K562 (cell line): ENCODE measurements around the gene SRRD. TPM values are rescaled to one million over a fixed set of nuclear protein-coding genes. Genes with fewer than 3 reads are reported as not detected.

Experiments used
- ATAC-seq: fragments of 200-7000 bp; cut with Tn5 transposase; 3 replicates; pipeline ENCODE4 v1.9.1; 2020; ENCODE audit warnings: moderate library complexity
- BruUV-seq: library from RNA; stranded (reverse); fragments of 400-500 nt; replicated peaks from 2 replicates; lab custom pipeline; 2021; lab: Mats Ljungman, UMichigan
- CTCF ChIA-PET: fragments of 300-600 bp; formaldehyde crosslinking; extraction: SDS; loops from one replicate; lab custom pipeline; 2021; ENCODE audit warnings: low intra/inter-chr PET ratio; lab: Yijun Ruan, JAX
- POLR2A ChIA-PET: fragments of 300-600, 350-650 bp; sonication (Branson Sonifier 250); formaldehyde crosslinking; extraction: SDS; loops from one replicate; lab custom pipeline; 2021; ENCODE audit warnings: antibody characterized with exemption, inconsistent platforms; lab: Yijun Ruan, JAX
- DNase-seq, 4 experiments: peaks; one replicate each; pipeline versions ENCODE4 v3.0.0 to v3.0.0-alpha.2; 2011 to 2018; ENCODE audit warnings: low spot score in 3 of 4, mixed read lengths in 3 of 4; ENCODE audit errors: extremely low read depth in 1 of 4
- FAIRE-seq: peaks from 2 replicates; lab custom pipeline; 2011; peaks lifted over from hg19 to GRCh38; lab: Jason Lieb, UNC
- H2AFZ ChIP-seq: 2 replicates; pipeline ENCODE4 v1.6.0; 2011; ENCODE audit warnings: low read depth, low read length, control low read depth, inconsistent platforms
- H3K27ac ChIP-seq: fragments of 200-600 bp; 3 replicates; pipeline ENCODE4 v1.8.0; 2011; ENCODE audit warnings: low read depth, mild to moderate bottlenecking, control low read depth, inconsistent platforms, low read length, moderate library complexity, mixed read lengths; ENCODE audit errors: extremely low read depth
- H3K27me3 ChIP-seq, 2 experiments: fragments of 300-600 bp in 1 of 2; 2 replicates in 1 of 2; 3 replicates in 1 of 2; pipeline versions ENCODE4 v1.6.0 to v1.8.0; 2011; ENCODE audit warnings: inconsistent platforms in 2 of 2, low read length in 2 of 2, mild to moderate bottlenecking in 1 of 2, mixed read lengths in 1 of 2, moderate library complexity in 1 of 2; ENCODE audit not compliant: control insufficient read depth in 2 of 2, insufficient read depth in 2 of 2
- H3K36me3 ChIP-seq: fragments of 300-600 bp; 3 replicates; pipeline ENCODE4 v1.8.0; 2011; ENCODE audit warnings: mild to moderate bottlenecking, low read length, inconsistent platforms; ENCODE audit not compliant: control insufficient read depth, insufficient read depth
- H3K4me1 ChIP-seq, 2 experiments: fragments of 200-600 bp in 1 of 2; replicated peaks in 1 of 2; 2 replicates in 1 of 2; 3 replicates in 1 of 2; pipeline versions ENCODE4 v1.5.1 to v1.8.0; 2011; ENCODE audit warnings: inconsistent platforms in 2 of 2, low read length in 2 of 2, mild to moderate bottlenecking in 1 of 2, mixed read lengths in 1 of 2, moderate library complexity in 1 of 2; ENCODE audit not compliant: control insufficient read depth in 2 of 2, insufficient read depth in 2 of 2
- H3K4me2 ChIP-seq: 2 replicates; pipeline ENCODE4 v1.6.1; 2011; ENCODE audit warnings: low read length, control low read depth, inconsistent platforms, mixed read lengths; ENCODE audit not compliant: insufficient read depth
- H3K4me3 ChIP-seq: fragments of 200-600 bp; sonication (generic), shearing (Covaris generic); 2 replicates; pipeline ENCODE4 v1.5.1; 2016; ENCODE audit warnings: control low read depth, inconsistent platforms
- H3K79me2 ChIP-seq: fragments of 200-600 bp; 3 replicates; pipeline ENCODE4 v1.8.0; 2011; ENCODE audit warnings: low read length, inconsistent platforms; ENCODE audit not compliant: control insufficient read depth, insufficient read depth
- H3K9ac ChIP-seq, 2 experiments: 2 replicates each; pipeline versions ENCODE4 v1.6.0 to v1.6.1; 2011; ENCODE audit warnings: low read depth in 2 of 2, low read length in 2 of 2, control low read depth in 1 of 2, inconsistent platforms in 1 of 2, mild to moderate bottlenecking in 1 of 2, mixed read lengths in 1 of 2; ENCODE audit not compliant: insufficient read depth in 1 of 2
- H3K9me1 ChIP-seq: one replicate; pipeline ENCODE4 v1.6.0; 2011; ENCODE audit warnings: inconsistent platforms, mild to moderate bottlenecking, low read length, moderate library complexity; ENCODE audit not compliant: control insufficient read depth, insufficient read depth
- H3K9me3 ChIP-seq: replicated peaks from 2 replicates; pipeline ENCODE4 v1.5.1; 2011; ENCODE audit warnings: low read depth, low read length, inconsistent platforms; ENCODE audit not compliant: control insufficient read depth, insufficient read depth
- H4K20me1 ChIP-seq: replicated peaks from 2 replicates; pipeline ENCODE4 v1.6.1; 2011; ENCODE audit warnings: low read length, inconsistent platforms, mixed read lengths; ENCODE audit not compliant: control insufficient read depth, insufficient read depth
- ARHGAP35 ChIP-seq: fragments of 450-650 bp; IDR thresholded peaks from 2 replicates; pipeline ENCODE4 v1.6.1; 2018; ENCODE audit not compliant: partially characterized antibody
- E2F3 ChIP-seq: fragments of 250-450 bp; sonication (Bioruptor Pico); IDR thresholded peaks from 2 replicates; pipeline ENCODE4 v1.4.0; 2020; ENCODE audit warnings: mild to moderate bottlenecking
- ELF4 ChIP-seq: fragments of 450-650 bp; formaldehyde crosslinking; IDR thresholded peaks from 2 replicates; pipeline ENCODE4 v1.4.0; 2022; ENCODE audit warnings: missing genetic modification characterization
- ELK1 ChIP-seq: sonication (generic); formaldehyde crosslinking; IDR thresholded peaks from 2 replicates; pipeline ENCODE4 v1.8.1; 2022; ENCODE audit warnings: missing genetic modification reagents
- HNRNPLL ChIP-seq: fragments of 200-400 bp; formaldehyde crosslinking; IDR thresholded peaks from 2 replicates; pipeline ENCODE4 v1.6.1; 2017; ENCODE audit warnings: low read length, low read depth, mild to moderate bottlenecking; ENCODE audit not compliant: poor library complexity, severe bottlenecking
- ID3 ChIP-seq, 2 experiments: fragments of 250-450 bp in 1 of 2; fragments of 450-650 bp in 1 of 2; sonication (Bioruptor Pico) in 1 of 2; IDR thresholded peaks; 2 replicates each; pipeline versions ENCODE4 v1.6.1 to v1.8.0; 2016 to 2021; ENCODE audit warnings: mild to moderate bottlenecking in 2 of 2, moderate library complexity in 2 of 2, missing compliant biosample characterization in 1 of 2, missing genetic modification characterization in 1 of 2
- MCM3 ChIP-seq: fragments of 450-650 bp; IDR thresholded peaks from 2 replicates; pipeline ENCODE4 v1.6.1; 2016
- MNT ChIP-seq, 2 experiments: fragments of 450-650 bp; conservative IDR thresholded peaks; 2 replicates each; pipeline ENCODE4 v1.6.1; 2017; ENCODE audit warnings: mild to moderate bottlenecking in 2 of 2, moderate library complexity in 2 of 2
- RNF219 ChIP-seq: fragments of 250-450 bp; sonication (Bioruptor Pico); IDR thresholded peaks from 2 replicates; pipeline ENCODE4 v1.5.0; 2022; ENCODE audit warnings: mild to moderate bottlenecking
- SNIP1 ChIP-seq: fragments of 450-650 bp; IDR thresholded peaks from 2 replicates; pipeline ENCODE4 v1.7.1; 2017; ENCODE audit warnings: low read depth, mild to moderate bottlenecking
- TAF15 ChIP-seq: fragments of 200-400 bp; formaldehyde crosslinking; IDR thresholded peaks from 2 replicates; pipeline ENCODE4 v1.6.1; 2017; ENCODE audit warnings: mild to moderate bottlenecking, low read depth, low read length, moderate library complexity
- TBP ChIP-seq: optimal IDR thresholded peaks from 2 replicates; pipeline ENCODE3; 2011; ENCODE audit warnings: low read depth, low read length, improper control_type of control experiment
- TRIM25 ChIP-seq: fragments of 450-650 bp; IDR thresholded peaks from 2 replicates; pipeline ENCODE4 v1.7.0; 2016; ENCODE audit warnings: borderline replicate concordance
- ZNF586 ChIP-seq: fragments of 450-650 bp; formaldehyde crosslinking; conservative IDR thresholded peaks from 2 replicates; pipeline ENCODE4 v1.4.0; 2020; ENCODE audit warnings: mild to moderate bottlenecking, moderate library complexity
- WGBS: fragments of 100-300 bp; shearing (Covaris generic); methylation state at CpG from one replicate; pipeline ENCODE4 v1.1.6; 2016; ENCODE audit warnings: low coverage, mixed read lengths; ENCODE audit not compliant: insufficient coverage; ENCODE audit errors: missing lambda C conversion rate; 5-methylcytosine and 5-hydroxymethylcytosine counted together
- in situ Hi-C: fragments of 300-500 bp; cut with MboI; formaldehyde crosslinking; loops from 4 replicates; pipeline ENCODE4 v1.15.0; 2018; ENCODE audit warnings: inconsistent platforms, mixed read lengths
- intact Hi-C: fragments of 100-400 bp; cut with micrococcal nuclease; formaldehyde crosslinking; loops from 2 replicates; pipeline ENCODE4 v1.14.2; 2022
- polyA plus RNA-seq, 8 experiments: library from polyadenylated mRNA; depleted of rRNA in 4 of 8; stranded (reverse) in 5 of 8; unstranded in 3 of 8; fragments of >200 nt; fragmentation: Nextera tagmentation in 2 of 8; fragmentation: Illumina TruSeq in 1 of 8; extraction: Ambion mirVana in 2 of 8; extraction: Trizol in 1 of 8; gene quantifications; 2 replicates each; pipeline versions ENCODE4 v1.2.1 to v1.2.3, GENCODE V29; 2011 to 2014; ENCODE audit warnings: inconsistent platforms in 1 of 8, missing spikeins in 1 of 8
- total RNA-seq, 7 experiments: library from RNA; depleted of rRNA in 6 of 7; stranded (reverse); fragments of >200 nt in 6 of 7; fragmentation: Illumina TruSeq in 2 of 7; extraction: Trizol in 2 of 7; gene quantifications; 2 replicates each; pipeline versions ENCODE4 v1.2.1 to v1.2.3, GENCODE V29; 2011 to 2021; ENCODE audit warnings: low replicate concordance in 1 of 7

Gene SRRD
- total and polyA plus RNA-seq, 9 of the 15 experiments (the other 6 are each of a cell fraction or from before 2014, with no cell fraction given) = 4.9 to 59.4 (median 34.4) TPM

- 90% methylated on average over 7 of the region's 7 CpGs for WGBS
- Histone ChIP-seq H4K20me1 (no peaks in the 10 kb centered on the region), H2AFZ (no peak overlapping the region), H3K27me3 (no peaks in the 10 kb centered on the region), H3K9me1 (no peaks in the 10 kb centered on the region), H3K27ac (no peak overlapping the region), H3K4me2 (no peak overlapping the region), H3K79me2 (peaks cover 25% of the 10 kb centered on the region), H3K9me3 (no peaks in the 10 kb centered on the region), H3K9ac (no peak overlapping the region), H3K36me3 (peaks cover 92% of the 10 kb centered on the region), H3K4me1 (no peaks in the 10 kb centered on the region; a peak in 1 of 5 replicates), H3K4me3 (no peak overlapping the region)
- BruUV-seq = no TSS peak
- no peak for FAIRE-seq
- ATAC-seq = no peak
- intact Hi-C loops (no loop called here), in situ Hi-C loops (no loop called here)
- ChIA-PET POLR2A (interaction anchor here (0.8 kb wide), 1 partner anchor 18 kb away, joined by 3 read pairs; no protein-coding TSS in a partner anchor), CTCF (no interaction called here)
- no peak for DNase-seq
- TF ChIP-seq ARHGAP35 = no peak
- no peak for TF ChIP-seq TRIM25
- TF ChIP-seq E2F3 = no peak
- no peak for TF ChIP-seq MCM3
- no peak for TF ChIP-seq RNF219 (CRISPR knock-in tag)
- TF ChIP-seq HNRNPLL = no peak
- TF ChIP-seq ZNF586 (CRISPR knock-in tag) = no peak
- no peak for TF ChIP-seq ELF4 (CRISPR knock-in tag)
- TF ChIP-seq MNT (conservative IDR thresholded peaks at IDR 0.05) = no peak
- no peak for TF ChIP-seq TAF15
- TF ChIP-seq SNIP1 = no peak
- no peak for TF ChIP-seq ID3 (CRISPR knock-in tag; IDR thresholded peaks at IDR 0.05)
- TF ChIP-seq ID3 (tag; IDR thresholded peaks at IDR 0.05) = no peak
- no peak for TF ChIP-seq ELK1 (CRISPR knock-in tag)
- no peak for TF ChIP-seq TBP
Measured at GRCh38 chr22:26534171-26534855, 50.6 kb downstream of the SRRD start.
